Measurements from ENCODE around the gene SLC1A3. TPM values are rescaled to one million over a fixed set of nuclear protein-coding genes. Genes with fewer than 3 reads are reported as not detected.
A peak's percentile ranks its signal among the peaks of the same experiment; 100 is the strongest.

The SLC1A3 gene
- total RNA-seq, 2 experiments from 2014 or later = 0.16 TPM

DNA sequence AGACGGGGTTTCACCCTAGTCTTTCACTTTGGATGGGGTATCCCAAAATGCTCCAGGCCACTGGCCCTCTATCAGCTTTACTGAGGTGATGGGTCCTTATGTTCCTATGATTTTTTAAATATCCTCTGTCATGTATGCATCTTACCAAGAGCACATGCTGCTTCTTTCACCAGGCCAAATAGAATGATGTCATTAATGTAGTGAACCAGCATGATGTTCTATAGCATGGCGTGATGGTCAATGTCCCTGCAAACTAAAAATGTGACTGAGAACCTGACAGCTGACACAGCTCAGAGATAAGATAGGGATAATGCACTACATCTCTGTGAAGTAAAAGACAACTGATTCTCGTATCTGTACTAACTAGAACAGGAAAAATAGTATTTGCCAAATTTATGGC, 103.6 kb downstream of the SLC1A3 start:
- Mint-ChIP-seq H3K9me3 (ENCODE audit: low read depth) (peaks cover 7% of the 10 kb centered on the region), H3K27me3 (no peaks in the 10 kb centered on the region), H3K4me3 (no peak overlapping the region), H3K36me3 (ENCODE audit: low read depth) (peaks cover 4% of the 10 kb centered on the region), H3K27ac (no peak overlapping the region), H3K4me1 (no peaks in the 10 kb centered on the region)
- DNase-seq (no peak), ATAC-seq (no peak)
- ChIA-PET POLR2A (no interaction called here), CTCF (interaction anchor here (1.0 to 1.2 kb wide), 2 partner anchors 14 to 296 kb away, joined by 3 to 10 read pairs; no protein-coding TSS in a partner anchor)
- intact Hi-C loops (cut with DNase I, micrococcal nuclease) = no loop called here

DNA sequence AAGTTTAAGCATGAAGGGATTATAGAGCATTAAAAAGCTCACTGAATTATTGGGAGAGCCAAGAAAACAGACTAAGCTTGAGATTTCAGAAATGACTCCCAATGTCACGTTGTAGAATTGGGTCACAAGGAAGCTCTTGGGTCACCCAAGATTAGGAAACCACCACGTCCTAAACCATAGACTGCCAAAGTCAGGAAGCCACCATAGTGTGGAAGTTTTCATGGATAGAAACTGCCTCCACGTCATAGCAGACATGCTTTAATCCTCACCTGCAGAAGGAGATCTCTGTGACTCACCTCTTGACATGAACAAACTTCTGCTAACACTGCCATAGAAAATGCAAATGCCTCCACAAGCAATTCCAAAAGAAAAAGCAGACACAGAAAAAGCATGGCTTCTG, 106.3 kb downstream of the SLC1A3 start:
- ChIA-PET POLR2A (no interaction called here), CTCF (interaction anchor here (0.6 kb wide), 1 partner anchor 413 kb away, joined by 3 read pairs; no protein-coding TSS in a partner anchor)
- DNase-seq (no peak), ATAC-seq (no peak)
- Mint-ChIP-seq H3K36me3 (ENCODE audit: low read depth) (peaks cover 4% of the 10 kb centered on the region), H3K4me3 (no peak overlapping the region), H3K27ac (no peak overlapping the region), H3K27me3 (no peaks in the 10 kb centered on the region), H3K4me1 (no peaks in the 10 kb centered on the region), H3K9me3 (ENCODE audit: low read depth) (peaks cover 7% of the 10 kb centered on the region)
- intact Hi-C loops (cut with DNase I, micrococcal nuclease) = no loop called here

DNA sequence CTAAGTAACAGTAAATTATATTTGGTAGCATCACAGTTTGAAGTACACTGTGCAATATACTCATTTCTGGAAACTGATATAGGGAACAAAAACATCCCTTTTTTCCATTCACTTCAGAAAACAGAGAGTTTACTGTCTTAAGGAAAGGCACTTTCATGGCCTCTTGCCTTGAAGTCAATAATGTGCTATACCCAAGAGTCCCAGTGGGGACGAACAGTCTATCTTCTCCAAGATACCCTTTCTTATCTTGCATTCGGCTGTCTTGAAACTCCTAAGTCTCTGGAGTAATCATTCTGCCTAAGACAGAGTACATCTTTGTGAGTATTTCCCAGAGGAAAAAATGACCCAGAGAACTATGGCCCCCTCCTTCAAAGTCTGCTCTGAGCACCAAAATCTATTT, 107.1 kb downstream of the SLC1A3 start:
- CTCF ChIA-PET = no interaction called here
- intact Hi-C loops (cut with DNase I, micrococcal nuclease) = no loop called here
- no peak for ATAC-seq

DNA sequence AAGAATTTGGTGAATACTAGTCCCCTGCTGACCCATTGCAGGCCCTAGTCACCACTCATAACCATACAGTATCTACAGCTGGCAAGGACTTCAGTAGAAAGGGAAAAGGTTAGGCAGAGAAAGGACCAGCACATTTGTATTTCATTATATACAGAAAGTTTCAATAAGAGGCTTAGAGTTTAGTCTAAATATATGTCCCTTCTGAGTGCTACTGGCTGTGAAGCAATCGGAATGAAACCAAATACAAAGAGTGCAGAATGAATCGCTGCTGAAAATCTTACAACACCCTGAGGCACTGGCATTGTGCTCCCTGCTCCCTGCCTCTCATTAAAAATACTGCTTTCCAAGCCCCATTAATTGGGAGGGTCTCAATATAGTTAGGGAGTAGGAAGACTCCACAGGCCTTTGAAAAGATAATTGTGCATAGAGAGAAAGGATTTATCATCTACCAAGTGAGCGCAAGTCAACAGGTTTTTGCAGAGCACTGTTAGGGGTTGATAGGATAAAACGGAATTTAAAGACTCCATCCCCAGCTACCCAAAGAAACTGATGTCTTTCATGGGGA, 110.8 kb downstream of the SLC1A3 start:
- Mint-ChIP-seq H3K27me3 (no peaks in the 10 kb centered on the region), H3K4me1 (peaks cover 6% of the 10 kb centered on the region), H3K36me3 (ENCODE audit: low read depth) (no peaks in the 10 kb centered on the region), H3K9me3 (ENCODE audit: low read depth) (no peaks in the 10 kb centered on the region), H3K27ac (no peak overlapping the region), H3K4me3 (no peak overlapping the region)
- CTCF ChIA-PET = interaction anchor here (2.1 kb wide), 1 partner anchor 12 kb away, joined by 6 read pairs; no protein-coding TSS in a partner anchor
- intact Hi-C loops (cut with DNase I, micrococcal nuclease) = no loop called here
- no peak for ATAC-seq
- DNase-seq = no peak
- POLR2A ChIA-PET = no interaction called here

More for the DNA sequence above, 107.1 kb downstream of the SLC1A3 start:
- Mint-ChIP-seq H3K36me3 (ENCODE audit: low read depth) (peaks cover 2% of the 10 kb centered on the region), H3K27ac (no peak overlapping the region), H3K9me3 (ENCODE audit: low read depth) (peaks cover 4% of the 10 kb centered on the region), H3K4me3 (no peak overlapping the region), H3K27me3 (no peaks in the 10 kb centered on the region), H3K4me1 (no peaks in the 10 kb centered on the region)
- no peak for DNase-seq
- POLR2A ChIA-PET = no interaction called here

DNA sequence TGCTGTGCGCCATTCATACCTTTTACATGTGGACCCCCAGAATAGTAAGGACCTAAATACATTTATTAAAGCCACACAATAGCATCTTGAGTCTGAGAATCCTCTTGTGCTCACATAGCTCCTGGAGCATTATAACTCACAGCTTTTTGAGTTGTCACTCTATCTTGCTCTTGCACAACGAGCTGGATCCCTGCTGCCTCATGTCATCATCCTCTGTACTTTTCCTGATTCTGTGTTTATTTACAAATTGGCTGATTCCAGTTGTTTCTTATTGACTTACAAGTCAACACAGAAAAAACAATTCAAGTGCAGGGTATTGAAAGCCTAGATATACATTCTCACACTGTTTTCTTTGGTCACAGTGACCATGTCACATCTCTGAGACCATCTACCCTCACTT, 112.9 kb downstream of the SLC1A3 start:
- H3K27me3 Mint-ChIP-seq = no peaks in the 10 kb centered on the region
- no peak overlapping the region for H3K4me3 Mint-ChIP-seq
- no peak overlapping the region for H3K27ac Mint-ChIP-seq
- no peak for ATAC-seq
- H3K4me1 Mint-ChIP-seq = peaks cover 22% of the 10 kb centered on the region
- CTCF ChIA-PET = interaction anchor here (0.6 to 2.5 kb wide), 5 partner anchors 11 to 226 kb away, joined by 3 to 9 read pairs (median 5); no protein-coding TSS in a partner anchor
- DNase-seq = no peak
- POLR2A ChIA-PET = no interaction called here
- H3K36me3 Mint-ChIP-seq (ENCODE audit: low read depth) = no peaks in the 10 kb centered on the region
- H3K9me3 Mint-ChIP-seq (ENCODE audit: low read depth) = no peaks in the 10 kb centered on the region
- intact Hi-C loops (cut with DNase I, micrococcal nuclease) = no loop called here

DNA sequence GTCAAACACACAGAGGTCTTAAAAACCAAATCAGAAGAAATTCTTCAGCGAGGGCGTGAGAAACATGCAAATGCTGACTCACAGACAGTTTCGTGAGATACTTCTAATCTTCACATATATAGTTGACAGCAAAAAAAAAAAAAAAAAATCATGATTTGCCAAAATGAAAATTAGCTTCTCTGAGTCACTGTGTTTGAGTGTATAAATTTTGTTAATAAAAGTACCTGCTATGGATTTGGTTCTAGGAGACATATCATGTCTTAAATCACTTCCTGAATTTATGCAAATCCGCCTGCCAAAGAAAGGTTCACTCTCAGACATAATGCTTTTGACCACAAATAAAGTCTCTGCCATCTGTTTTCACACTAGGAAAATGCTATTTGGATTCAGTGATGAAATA, 114.3 kb downstream of the SLC1A3 start:
- ChIA-PET CTCF (interaction anchor here (1.0 to 2.5 kb wide), 4 partner anchors 18 to 225 kb away, joined by 4 to 6 read pairs (median 4); no protein-coding TSS in a partner anchor), POLR2A (no interaction called here)
- DNase-seq (no peak), ATAC-seq (no peak)
- no peak overlapping the region for H3K4me3 Mint-ChIP-seq
- no peaks in the 10 kb centered on the region for H3K27me3 Mint-ChIP-seq
- no peaks in the 10 kb centered on the region for H3K36me3 Mint-ChIP-seq (ENCODE audit: low read depth)
- no peak overlapping the region for H3K27ac Mint-ChIP-seq
- intact Hi-C loops (cut with DNase I, micrococcal nuclease) = no loop called here
- H3K9me3 Mint-ChIP-seq (ENCODE audit: low read depth) = no peaks in the 10 kb centered on the region
- H3K4me1 Mint-ChIP-seq = peaks cover 23% of the 10 kb centered on the region

DNA sequence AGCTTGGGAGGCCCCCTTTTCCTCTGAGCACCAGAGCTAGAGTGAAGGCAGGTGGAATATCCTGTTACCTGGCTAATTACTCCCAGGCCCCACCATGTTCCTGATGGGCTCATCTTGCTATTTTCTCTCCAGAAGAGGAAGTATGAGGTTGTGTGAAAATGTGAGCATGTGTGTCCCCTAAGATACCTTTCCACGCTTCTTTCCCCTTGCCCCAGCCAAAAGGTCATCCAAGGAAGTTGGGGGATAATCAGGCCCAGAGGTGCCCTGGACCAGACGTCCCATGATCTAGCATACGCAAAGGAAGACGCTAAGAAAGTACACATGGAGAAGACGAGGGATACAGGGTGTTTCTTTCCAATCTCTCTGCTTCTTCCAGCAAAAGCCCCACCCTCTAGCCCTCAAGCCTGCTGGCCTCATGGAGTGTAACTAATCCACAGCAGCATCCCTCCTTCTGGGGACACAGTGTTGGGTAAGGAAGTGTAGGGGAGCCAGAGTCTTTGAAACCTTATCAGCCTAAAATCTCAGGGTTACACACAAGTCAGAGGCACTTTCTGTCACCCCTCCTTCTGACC, 115.3 kb downstream of the SLC1A3 start:
- DNase-seq (no peak), ATAC-seq (no peak)
- intact Hi-C loops (cut with DNase I, micrococcal nuclease) = no loop called here
- CTCF ChIA-PET = interaction anchor here (0.9 to 2.5 kb wide), 4 partner anchors 17 to 565 kb away, joined by 3 to 6 read pairs (median 4); no protein-coding TSS in a partner anchor
- no peaks in the 10 kb centered on the region for H3K36me3 Mint-ChIP-seq (ENCODE audit: low read depth)
- no peaks in the 10 kb centered on the region for H3K27me3 Mint-ChIP-seq
- H3K4me3 Mint-ChIP-seq = no peak overlapping the region
- H3K27ac Mint-ChIP-seq = no peak overlapping the region
- H3K4me1 Mint-ChIP-seq = peaks cover 23% of the 10 kb centered on the region
- H3K9me3 Mint-ChIP-seq (ENCODE audit: low read depth) = no peaks in the 10 kb centered on the region
- POLR2A ChIA-PET = no interaction called here

DNA sequence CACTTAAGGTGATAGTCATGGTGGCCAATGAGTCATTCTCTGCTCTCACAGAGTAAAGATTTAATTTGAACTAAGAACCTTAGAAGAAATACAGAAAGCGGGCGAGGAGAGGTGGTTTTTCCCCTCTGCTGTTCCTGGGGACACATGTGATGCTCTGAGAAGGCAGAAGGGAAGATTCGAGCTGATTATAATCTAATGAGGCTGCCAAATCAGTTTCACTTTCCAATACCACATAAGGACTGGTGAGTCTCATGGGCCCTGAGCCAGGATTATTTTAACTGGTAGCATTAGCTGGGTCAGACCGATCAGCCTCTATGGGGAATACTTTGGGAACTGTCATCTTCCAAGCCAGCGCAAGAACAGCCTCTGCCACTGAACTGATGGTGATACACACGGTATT, 116.5 kb downstream of the SLC1A3 start:
- no peaks in the 10 kb centered on the region for H3K36me3 Mint-ChIP-seq (ENCODE audit: low read depth)
- H3K4me1 Mint-ChIP-seq = peaks cover 23% of the 10 kb centered on the region
- H3K27me3 Mint-ChIP-seq = no peaks in the 10 kb centered on the region
- CTCF ChIA-PET = interaction anchor here (0.6 to 1.6 kb wide), 7 partner anchors 13 to 563 kb away, joined by 3 to 10 read pairs (median 3); no protein-coding TSS in a partner anchor
- no peak overlapping the region for H3K27ac Mint-ChIP-seq
- no peaks in the 10 kb centered on the region for H3K9me3 Mint-ChIP-seq (ENCODE audit: low read depth)
- DNase-seq = peak; percentile 8
- no peak overlapping the region for H3K4me3 Mint-ChIP-seq
- intact Hi-C loops (cut with DNase I, micrococcal nuclease) = no loop called here
- ATAC-seq = peak; percentile 37
- POLR2A ChIA-PET = no interaction called here

DNA sequence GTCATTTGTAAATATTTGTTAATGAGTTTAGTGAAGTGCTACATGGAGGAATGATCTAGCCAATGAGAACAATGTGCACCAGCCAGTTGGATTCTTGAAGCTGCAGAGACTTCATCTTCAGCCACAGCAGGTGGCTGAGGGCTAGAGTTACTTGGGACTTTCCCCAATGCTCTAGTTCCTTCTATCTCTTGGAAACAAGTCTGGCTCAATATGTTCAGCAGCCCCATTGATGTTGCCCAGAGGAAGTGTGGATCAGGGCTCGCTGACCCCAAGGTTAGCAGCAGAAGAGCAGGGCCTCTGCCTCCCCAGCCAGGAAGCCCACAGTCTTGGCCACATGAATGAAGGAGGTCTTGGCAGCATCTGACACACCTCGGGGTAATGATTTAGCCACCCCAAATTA, 117.5 kb downstream of the SLC1A3 start:
- Mint-ChIP-seq H3K4me3 (peak overlapping the region; percentile 66), H3K4me1 (peaks cover 23% of the 10 kb centered on the region), H3K27me3 (no peaks in the 10 kb centered on the region), H3K9me3 (ENCODE audit: low read depth) (no peaks in the 10 kb centered on the region), H3K36me3 (ENCODE audit: low read depth) (no peaks in the 10 kb centered on the region), H3K27ac (peak overlapping the region; percentile 59)
- ChIA-PET POLR2A (no interaction called here), CTCF (interaction anchor here (0.7 to 2.3 kb wide), 6 partner anchors 8 to 282 kb away, joined by 3 to 10 read pairs (median 6); no protein-coding TSS in a partner anchor)
- no peak for DNase-seq
- no peak for ATAC-seq
- intact Hi-C loops (cut with DNase I, micrococcal nuclease) = no loop called here

DNA sequence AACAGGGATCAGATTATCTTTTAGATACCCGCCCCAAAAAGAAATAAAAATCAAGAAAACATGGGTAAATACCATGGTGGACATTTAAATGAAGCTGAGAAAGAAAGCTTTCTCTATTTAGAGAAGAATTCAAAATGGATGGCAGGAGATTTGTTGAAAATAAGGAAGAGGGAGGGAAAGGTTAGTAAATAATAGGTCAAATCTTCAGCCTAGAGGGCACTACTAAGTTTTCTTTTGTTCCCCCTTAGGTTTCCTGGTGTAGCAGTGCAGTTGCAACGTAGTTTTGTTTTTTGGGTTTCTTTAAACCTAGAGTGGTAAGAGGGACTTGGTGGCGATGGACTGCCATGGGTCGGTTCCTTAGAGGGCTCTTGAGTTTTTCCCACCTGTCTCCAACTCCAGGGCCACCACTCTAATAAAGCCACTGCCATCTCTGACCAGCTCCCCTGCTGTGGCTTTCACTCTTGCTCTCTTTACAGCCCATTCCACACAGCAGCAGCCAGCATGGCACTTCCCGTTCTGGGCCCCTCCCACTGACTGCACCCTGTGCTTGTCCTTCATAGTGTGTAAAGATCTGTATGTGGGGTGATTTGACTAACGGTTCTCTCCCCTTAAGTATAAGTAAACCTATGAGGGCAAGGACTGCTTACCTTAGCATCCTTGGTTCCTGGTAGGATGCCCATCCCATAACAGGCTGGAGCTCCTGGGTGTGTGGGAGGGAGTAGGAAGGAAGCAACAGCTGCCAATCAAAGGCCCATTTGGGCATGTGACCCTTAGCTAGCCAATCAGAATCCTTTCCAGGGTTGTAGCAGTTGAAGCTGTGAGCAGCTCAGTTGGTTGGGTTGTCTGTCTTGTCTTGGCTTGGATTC, 118.3 kb downstream of the SLC1A3 start:
- peaks cover 23% of the 10 kb centered on the region for H3K4me1 Mint-ChIP-seq
- ATAC-seq (peak; percentile 82), DNase-seq (peak; percentile 61)
- H3K4me3 Mint-ChIP-seq = peak overlapping the region; percentile 66
- H3K36me3 Mint-ChIP-seq (ENCODE audit: low read depth) = no peaks in the 10 kb centered on the region
- no peaks in the 10 kb centered on the region for H3K9me3 Mint-ChIP-seq (ENCODE audit: low read depth)
- ChIA-PET POLR2A (no interaction called here), CTCF (interaction anchor here (0.6 to 2.3 kb wide), 9 partner anchors 8 to 507 kb away, joined by 3 to 10 read pairs (median 6); no protein-coding TSS in a partner anchor)
- no peaks in the 10 kb centered on the region for H3K27me3 Mint-ChIP-seq
- H3K27ac Mint-ChIP-seq = peak overlapping the region; percentile 59
- intact Hi-C loops (cut with DNase I, micrococcal nuclease) = no loop called here

DNA sequence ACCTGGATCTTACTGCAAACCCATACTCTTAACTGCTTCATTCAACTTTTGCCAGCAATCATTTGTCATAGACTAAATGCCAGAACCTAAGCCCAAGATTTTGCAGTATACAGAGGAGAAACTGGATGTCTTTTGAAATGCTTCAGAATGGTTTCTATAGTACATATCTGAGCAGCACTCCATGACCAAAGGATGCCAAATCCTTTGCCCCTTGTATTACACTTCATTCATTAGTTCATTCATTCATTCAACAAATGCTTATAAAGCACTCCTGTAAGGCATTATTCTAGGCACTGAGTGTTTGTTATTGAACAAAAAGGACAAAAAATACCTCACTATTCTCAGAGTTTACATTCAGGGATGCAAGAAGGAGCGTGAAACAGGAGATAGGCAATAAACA, 119.9 kb downstream of the SLC1A3 start:
- intact Hi-C loops (cut with DNase I, micrococcal nuclease) = no loop called here
- no peak overlapping the region for H3K27ac Mint-ChIP-seq
- CTCF ChIA-PET = interaction anchor here (0.9 kb wide), 1 partner anchor 11 kb away, joined by 5 read pairs; no protein-coding TSS in a partner anchor
- peaks cover 19% of the 10 kb centered on the region for H3K4me1 Mint-ChIP-seq
- H3K27me3 Mint-ChIP-seq = no peaks in the 10 kb centered on the region
- DNase-seq (no peak), ATAC-seq (no peak)
- H3K9me3 Mint-ChIP-seq (ENCODE audit: low read depth) = no peaks in the 10 kb centered on the region
- no peak overlapping the region for H3K4me3 Mint-ChIP-seq
- POLR2A ChIA-PET = no interaction called here
- H3K36me3 Mint-ChIP-seq (ENCODE audit: low read depth) = no peaks in the 10 kb centered on the region
